Measurements from ENCODE around the gene RASGEF1C.

Gene RASGEF1C

DNA sequence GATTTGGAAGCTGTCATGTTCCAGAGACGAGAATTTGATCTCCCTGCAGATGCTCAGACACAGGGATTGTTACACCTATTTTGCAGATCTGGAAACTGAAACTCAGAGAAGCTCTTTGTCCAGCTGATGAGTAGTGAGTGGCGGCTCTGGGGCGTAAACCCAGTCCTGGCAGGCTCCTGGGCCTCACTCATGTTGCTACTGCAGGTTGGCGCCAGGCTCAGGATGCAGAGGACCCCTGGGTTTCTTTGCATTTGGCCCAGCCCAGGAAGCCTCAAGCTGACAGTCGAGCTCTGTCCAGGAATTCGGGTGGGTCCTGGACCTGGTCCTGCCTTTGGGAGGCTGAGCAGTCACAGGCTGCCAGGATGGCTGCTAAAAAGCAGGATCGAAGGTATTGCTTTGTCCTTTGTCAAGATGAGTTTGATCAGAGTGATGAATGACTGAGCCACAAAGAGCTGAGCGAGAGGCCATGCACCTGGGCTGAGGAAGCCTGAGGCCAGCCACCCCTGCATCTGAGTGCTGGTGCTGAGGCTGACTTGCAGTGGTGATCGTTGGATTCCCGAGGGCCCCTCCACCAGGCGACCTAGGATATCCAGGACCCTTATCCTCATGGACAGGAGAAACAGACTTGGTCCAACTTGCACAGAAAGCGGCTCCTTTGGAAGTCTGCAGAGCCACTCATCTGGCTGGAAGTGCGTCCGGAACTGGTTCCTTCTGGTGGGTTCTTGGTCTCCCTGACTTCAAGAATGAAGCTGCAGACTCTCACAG, 129.1 kb downstream of the RASGEF1C start:
- DNase-seq = no peak

DNA sequence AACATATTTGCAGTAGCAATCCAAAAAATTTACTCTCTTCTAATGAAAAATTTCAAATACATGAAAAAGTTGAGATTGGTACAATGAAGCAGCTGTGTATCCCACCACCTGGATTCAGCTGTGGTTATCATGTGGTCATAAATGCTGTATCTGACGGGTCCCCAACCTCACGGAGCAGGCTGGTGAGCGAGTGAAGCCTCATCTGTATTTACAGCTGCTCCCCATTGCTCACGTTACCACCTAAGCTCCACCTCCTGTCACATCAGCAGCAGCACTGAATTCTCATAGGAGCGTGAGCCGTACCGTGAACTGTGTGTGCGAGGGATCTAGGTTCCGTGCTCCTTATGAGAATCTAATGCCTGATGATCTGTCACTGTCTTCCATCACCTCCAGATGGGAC, 130.7 kb downstream of the RASGEF1C start:
- no peak for DNase-seq

DNA sequence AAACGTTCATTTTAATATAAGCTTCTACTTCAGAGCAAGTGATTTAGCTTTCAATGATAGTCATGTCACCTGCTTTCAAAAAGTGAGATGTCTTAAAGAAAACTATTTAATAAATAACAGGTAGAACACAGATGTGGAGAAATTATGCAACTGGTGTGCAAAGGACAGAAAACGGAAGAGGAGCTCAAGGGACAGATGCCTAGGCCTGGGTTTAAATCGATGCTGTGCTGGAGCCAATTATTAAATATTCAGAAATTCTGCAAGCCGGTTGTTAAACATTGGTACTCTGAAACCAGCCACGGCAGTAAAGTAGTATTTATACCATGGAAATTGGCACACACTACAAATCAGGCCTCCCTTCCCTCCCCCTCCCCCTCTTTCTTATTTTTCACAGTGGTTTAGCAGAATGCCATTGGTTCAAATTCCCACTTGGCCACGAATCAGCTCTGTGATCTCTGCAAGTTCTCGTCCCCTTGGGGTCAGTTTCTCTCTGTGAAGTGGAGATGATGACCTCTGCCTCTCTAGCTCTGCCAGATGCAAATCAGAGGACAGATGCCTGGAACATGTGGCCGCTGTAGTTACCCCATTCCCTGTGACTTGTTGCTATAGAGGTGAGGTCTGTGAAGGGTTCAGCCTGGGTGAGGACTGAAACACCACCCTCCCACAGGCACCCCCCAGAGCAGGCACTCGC, 131.3 kb downstream of the RASGEF1C start:
- DNase-seq = no peak

DNA sequence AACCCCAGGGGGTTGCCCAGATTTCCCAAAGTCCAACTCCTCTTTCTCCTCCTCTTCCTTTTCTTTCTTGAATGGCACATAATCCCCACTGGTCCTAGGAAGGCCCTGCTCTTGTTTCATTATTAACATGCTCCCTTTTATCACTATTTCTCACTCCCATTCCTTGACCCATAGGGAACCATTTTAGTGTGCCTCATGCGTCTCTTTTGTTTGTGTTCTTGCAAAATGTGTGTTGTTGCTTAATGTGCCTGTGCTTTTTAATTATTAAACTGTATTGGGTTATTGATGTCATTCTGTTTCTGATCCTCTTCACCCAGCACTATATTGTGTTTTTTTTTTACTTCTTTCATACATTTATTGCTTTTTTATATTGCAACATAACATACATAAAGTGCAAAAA, 133.3 kb downstream of the RASGEF1C start:
- DNase-seq = no peak

DNA sequence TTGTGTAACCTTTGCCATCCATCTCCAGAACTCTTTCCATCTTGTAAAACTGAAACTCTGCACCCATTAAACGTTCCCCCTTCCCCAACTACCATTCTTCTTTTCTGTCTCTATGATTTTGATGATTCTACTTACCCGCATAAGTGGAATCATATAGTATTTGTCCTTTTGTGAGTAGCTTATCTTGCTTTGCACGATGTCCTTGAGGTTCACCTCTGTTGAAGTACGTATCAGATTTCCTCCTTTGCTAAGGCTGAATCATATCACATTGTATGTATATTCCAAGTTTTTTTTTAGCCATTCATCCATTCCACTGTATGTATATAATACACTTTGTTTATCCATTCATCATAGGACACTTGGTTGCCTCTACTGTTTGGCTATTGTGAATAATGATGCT, 134.5 kb downstream of the RASGEF1C start:
- no peak for DNase-seq

DNA sequence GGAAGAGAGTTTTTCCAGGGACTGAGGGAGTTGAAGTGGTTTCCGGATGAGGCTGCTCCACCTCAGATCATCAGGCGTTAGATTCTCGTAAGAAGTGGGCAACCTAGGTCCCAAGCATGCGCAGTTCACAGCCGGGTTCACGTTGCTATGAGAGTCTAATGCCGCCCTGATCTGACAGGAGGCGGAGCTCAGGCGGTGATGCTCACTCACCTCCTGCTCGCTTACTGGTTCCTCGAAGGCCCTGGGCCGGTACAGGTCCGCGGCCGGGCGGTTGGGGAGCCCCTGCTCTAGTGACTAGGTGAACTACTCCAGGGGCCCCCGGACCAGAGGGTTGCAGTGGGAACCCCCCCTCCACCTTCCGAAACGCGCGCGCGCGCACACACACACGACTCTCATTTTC, 136.5 kb downstream of the RASGEF1C start:
- DNase-seq = no peak

DNA sequence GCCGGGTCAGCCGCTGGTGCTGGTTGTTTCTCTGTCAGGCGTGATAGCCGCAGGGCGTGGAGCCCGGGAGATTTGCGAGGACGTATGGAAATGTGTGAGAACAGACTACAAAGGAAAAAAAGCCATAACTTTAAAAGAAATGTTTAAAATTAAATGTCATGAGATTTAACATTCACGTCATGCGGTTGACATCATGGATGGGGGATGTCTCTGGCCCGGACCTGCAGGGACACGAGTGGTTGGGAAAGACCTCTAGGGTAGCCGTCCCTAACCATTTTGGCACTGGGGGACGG, 136.8 kb downstream of the RASGEF1C start:
- no peak for DNase-seq

DNA sequence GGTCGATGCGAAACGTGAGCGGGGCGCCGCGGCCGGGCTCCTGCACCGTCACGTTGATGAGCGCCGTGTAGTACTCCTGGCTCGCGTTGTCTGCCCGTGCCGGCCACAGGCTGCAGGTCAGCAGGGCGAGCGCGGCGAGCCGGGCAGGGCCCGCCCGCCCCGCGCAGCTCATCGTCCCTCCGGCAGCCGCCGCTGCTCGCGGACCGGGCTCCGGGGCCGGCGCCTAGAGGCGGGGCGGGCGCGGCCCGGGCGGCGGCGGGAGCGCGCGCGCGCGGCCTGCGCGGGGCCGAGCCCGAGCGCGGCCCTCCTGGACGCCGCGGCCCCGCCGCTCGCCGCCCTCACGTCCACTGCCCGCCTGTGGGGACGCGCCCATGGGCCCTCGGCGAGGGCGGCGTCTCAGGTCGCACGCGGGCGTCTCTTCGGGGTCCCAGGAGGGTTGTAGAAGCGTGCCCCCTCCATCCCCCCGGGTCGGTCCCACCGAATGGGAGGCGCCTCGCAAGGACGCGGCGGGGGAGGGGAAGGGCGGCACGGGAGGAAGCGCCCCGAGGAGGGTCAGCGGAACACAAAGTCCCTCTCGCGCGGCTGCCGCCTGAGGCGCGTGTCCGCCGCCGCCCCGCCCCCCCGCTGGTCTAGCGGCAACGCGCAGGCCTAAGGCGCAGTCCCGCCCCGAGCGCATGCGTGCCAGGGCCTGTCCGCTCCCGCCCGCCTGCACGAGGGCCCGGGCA, 137.3 kb downstream of the RASGEF1C start, which contains the start of gene RNF130:
RNF130 (minus strand) TSS at position 229 of the 725 bp plus-strand sequence; CDS start at position 172, 57 bp downstream.
- DNase-seq = peak; percentile 62

DNA sequence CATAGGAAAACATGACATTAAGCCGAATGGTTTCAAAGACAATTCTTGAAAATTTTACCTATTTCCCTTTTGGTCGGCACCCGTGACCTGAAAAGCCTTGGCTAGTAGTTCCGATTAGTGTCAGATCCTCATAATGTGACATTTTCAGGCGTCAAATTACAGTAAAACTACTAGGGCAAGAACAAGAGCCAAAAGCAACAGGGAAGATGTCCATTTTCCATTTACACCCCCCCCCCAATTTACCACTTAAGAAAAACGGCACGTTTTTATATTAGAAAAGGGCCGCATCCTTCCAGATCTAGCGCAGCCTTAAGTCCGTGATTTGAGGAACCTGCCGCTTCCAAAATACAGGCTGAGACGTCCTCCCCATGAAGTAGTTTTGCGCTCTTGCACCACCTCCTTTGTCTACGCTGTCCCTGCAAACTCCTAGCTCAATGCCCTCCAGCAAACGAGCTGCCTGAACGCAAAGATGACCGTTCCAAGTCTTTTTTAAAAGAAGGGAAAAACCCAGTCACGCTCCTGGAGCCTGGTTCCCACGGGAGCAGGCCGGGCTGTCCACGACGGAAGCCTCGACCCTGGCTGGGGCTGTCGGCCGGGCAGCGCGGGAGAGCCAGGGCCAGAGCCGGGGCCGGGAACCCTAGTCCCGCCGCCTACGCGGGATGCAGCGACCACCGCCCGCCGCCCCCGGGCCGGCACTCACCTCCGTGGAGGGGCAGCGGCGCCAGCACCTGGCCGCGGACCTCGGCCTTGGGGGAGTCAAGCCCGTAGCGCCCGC, 138.1 kb downstream of the RASGEF1C start:
- no peak for DNase-seq

DNA sequence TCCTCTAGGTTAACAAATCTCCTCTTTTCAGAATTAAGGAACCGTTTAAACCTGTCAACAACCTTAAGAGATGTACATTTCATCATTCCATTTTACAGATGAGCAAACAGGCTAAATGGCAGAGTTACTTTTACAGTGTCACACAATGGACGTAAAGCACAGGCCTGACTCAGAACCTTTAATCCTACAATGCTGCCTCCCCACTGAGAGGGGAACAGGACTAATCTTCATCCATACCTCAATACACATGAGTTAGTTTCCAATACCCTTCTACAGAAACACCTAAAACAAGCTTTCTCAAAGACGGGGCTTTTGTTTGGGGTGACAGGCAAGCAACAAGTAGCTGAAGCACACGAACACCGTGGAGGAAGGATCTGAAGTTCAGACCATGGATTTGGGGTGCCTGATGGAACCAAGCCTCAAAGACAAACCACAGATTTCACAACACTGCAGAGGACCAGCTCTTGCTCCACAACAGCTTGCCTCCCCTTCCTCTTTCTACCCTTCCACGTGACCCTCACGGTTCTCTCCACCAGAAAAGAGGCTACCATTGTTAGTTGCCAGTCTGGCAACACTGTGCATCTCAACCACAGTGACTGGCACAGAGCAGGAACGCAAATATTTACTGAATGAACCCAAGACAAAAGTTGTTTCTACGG, 139.3 kb downstream of the RASGEF1C start:
- no peak for DNase-seq

DNA sequence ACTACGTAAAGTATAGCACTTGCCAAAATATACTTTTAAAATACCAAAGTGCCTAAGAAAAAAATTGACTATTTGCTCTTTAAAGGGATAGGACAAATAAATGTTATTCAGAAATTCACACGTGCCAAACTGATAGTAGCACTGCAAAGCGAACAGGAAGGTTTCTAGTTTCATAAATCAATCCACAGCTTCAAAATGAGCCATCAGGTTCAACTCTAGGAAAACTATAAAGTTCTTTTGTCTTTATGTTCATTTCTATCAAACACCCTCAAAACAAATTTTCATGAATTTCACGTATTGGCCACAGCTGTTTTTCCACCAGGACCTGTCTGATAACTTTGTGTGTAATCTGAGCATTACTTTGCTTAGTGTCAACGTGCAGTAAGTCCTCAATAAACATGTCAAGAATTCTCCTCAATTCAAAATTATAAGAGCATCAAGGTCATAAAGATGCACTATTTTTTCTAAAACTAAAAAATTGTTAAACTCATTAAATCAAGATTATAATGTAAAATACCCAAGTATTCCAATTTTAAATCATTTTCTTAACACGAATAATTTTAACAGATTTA, 140.4 kb downstream of the RASGEF1C start:
- no peak for DNase-seq

DNA sequence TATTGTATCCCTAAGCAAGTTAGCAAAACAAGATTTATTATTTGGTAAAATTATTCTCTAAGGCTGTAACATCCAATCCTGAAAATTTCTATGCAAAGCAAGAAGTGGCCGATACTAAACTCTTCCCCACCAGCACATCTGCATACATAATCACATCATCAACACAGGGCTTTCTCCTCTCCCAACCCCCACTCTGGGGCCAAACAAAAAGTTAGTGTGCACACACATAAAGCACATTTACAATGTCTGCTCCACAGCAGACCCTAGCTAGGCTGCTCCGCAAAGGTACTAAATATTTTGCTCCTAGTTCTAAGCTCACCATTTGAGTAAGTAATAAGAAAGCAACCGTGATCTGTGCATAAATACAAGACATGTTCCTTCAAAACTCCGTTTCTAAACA, 141.0 kb downstream of the RASGEF1C start:
- DNase-seq = no peak

DNA sequence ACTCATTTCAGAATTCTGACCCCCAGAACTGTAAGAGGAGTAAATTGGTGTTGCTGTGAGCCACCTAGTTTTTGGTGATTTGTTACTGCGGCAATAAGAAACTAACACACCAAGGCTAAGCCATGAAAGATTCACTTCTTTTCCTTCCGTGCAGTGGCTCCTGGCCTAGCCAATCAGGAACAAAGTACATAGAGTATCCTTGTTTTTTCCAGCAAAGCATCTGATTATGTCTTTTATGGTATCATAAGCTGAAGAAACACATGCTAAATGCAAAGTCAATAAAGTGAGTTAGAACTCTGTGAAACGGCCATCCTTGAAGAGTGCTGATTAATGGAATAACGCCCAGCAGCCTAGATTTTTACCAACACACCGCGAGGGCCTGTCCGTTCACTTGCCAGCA, 148.8 kb downstream of the RASGEF1C start:
- DNase-seq = no peak

DNA sequence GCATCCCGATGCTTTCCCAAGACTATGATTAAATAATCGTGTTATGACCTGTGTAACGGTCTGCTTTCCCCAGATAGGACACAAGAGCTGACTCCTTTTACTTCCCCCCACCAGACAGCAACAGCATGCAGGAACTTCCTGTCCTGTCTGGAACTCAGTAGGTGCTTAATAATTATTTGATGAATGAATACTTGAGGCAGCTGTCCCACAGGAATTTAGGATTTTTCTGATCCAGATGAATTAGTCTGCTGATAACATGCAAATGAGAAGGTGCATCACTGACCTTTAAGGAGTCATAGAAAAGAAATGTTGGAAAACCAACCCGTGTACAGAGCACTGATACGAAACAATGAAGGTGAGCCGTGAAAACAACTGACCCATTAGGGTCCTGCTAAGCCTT, 149.7 kb downstream of the RASGEF1C start:
- DNase-seq = no peak

DNA sequence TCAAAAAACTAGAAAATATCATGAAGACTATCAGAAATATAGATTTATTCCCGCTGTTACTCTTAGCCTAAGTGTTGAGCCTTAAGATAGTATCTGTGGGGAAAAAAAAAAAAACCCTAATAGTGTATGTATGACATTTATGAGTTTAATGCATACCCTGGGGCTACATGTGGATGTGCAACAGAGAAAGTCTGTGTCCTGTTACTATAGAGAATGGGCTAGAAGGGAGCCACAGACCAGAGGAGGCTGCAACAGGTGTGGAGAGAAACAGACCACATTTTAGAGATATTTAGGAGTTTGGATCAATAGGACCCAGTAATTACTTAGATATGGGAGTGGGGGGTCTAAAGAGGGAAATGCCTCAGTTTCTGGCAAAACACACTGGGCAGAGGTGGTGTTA, 152.9 kb downstream of the RASGEF1C start:
- no peak for DNase-seq

DNA sequence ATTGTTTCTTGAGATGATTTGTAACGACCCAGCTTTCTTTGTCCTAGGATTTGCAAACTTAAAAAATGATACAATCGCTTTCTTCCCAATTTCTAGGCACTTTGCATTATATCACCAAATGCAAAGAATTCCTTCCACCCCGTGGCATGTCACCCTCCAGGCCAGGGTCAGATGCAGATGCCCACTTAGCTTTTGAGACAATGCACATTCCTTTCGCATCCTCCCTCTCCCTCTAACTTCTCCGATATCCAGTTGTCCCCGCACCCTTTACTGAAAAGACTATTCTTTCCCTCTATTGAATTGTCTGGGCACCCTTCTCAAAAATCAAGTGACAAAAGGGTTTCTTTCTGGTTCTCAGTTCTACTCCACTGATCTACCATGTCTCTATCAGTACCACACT, 154.8 kb downstream of the RASGEF1C start:
- DNase-seq = no peak

DNA sequence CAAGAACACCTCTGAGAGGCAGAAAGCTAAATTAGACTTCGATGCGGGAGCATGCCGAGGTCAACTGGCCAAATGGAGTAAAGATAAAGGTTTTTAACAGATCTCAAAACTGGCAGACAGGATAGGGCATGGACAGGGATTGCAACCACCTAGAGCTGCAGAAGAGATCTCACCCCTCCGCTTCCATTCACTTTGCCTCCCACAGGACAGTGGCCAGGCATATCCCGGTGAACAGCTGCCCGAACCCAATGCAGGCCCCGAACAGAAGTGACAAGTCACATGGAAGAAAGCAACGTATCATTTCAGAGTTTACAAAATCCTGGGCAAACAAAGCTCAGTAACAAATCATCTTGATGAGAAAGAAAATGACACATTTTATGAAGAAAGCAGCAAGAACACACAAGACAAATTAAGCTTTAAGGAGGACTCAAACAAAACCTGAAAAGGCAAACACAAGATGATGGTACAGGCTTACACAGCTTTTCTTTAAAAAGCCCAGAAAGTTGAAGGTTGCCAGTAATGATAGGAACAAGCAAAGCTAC, 155.9 kb downstream of the RASGEF1C start:
- DNase-seq = no peak

DNA sequence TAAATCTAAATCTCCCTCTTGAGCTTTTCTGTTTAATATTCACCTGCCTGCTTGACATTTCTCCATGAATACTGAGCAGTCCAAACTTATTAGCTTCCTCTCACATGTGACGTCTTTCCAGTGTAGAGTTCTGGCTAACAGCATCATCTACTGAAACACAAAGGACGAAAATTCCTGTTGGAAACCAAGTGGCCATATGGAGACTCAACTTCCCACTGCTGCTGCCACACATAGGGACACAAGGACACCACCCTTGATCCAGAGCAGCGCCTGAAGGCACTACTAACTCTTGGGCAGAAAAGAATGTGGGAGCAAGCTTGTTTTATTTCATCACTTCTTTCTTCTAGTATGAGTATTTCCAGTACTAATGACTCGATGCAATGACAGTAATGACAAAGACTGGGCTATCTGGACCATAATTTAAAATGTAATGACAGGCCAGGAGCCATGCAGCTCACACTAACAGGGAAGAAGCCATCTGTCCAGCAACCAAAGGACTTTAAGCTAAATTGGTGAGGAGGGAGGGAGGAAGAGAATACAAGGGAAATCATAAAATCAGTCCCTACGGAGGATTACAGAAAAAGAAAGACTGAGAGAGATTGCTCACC, 156.7 kb downstream of the RASGEF1C start:
- no peak for DNase-seq
